ENCODE results near the gene SLC35E1. TPM values are rescaled to one million over a fixed set of nuclear protein-coding genes. Genes with fewer than 3 reads are reported as not detected.

Gene SLC35E1
- total and polyA plus RNA-seq, 2 donors from 2014 or later: 19.8 to 47.1 TPM

GRCh38 chr19:16579381-16579780 is 7.2 kb upstream of the SLC35E1 start:
- H3K4me1 ChIP-seq (ENCODE audit: control insufficient read depth in 2 of 3, insufficient read depth in 2 of 3, low read depth in 1 of 3, low read length in 3 of 3): peaks cover 0 to 31% (median 0%) of the 10 kb centered on the region in 3 donors
- intact Hi-C loops (cut with DNase I): no loop called here

GRCh38 chr19:16577531-16577985 is 5.3 kb upstream of the SLC35E1 start:
- no peak for FAIRE-seq
- intact Hi-C loops (cut with DNase I): no loop called here

More at GRCh38 chr19:16579381-16579780, 7.2 kb upstream of the SLC35E1 start:
- FAIRE-seq (no peak), DNase-seq (no peak)
- peaks cover 0 to 24% (median 7%) of the 10 kb centered on the region in 3 donors for H3K36me3 ChIP-seq (ENCODE audit: control insufficient read depth in 2 of 3, insufficient read depth in 3 of 3, low read length in 3 of 3)
- H3K27ac ChIP-seq (ENCODE audit: low read depth in 2 of 2, low read length in 2 of 2): no peak overlapping the region
- no peaks in the 10 kb centered on the region for H3K9me3 ChIP-seq (ENCODE audit: control insufficient read depth in 2 of 3, insufficient read depth in 1 of 3, low read length in 3 of 3)
- no peaks in the 10 kb centered on the region for H3K27me3 ChIP-seq (ENCODE audit: control insufficient read depth, insufficient read depth, low read length)
- no peak overlapping the region for H3K9ac ChIP-seq (ENCODE audit: low read length in 3 of 3)
- no peak for TF ChIP-seq CTCF (IDR thresholded peaks at IDR 0.05; ENCODE audit: borderline replicate concordance, extremely low read depth, insufficient read depth)
- no peak overlapping the region for H3K4me3 ChIP-seq (ENCODE audit: low read length in 3 of 3)

GRCh38 chr19:16576690-16577530 is 4.7 kb upstream of the SLC35E1 start:
- H3K27ac ChIP-seq (ENCODE audit: low read depth in 2 of 2, low read length in 2 of 2): no peak overlapping the region
- peaks cover 0 to 27% (median 0%) of the 10 kb centered on the region in 3 donors for H3K4me1 ChIP-seq (ENCODE audit: control insufficient read depth in 2 of 3, insufficient read depth in 2 of 3, low read depth in 1 of 3, low read length in 3 of 3)
- no peak overlapping the region for H3K4me3 ChIP-seq (ENCODE audit: low read length in 3 of 3)
- no peak for TF ChIP-seq CTCF (IDR thresholded peaks at IDR 0.05; ENCODE audit: borderline replicate concordance, extremely low read depth, insufficient read depth)
- DNase-seq (no peak), FAIRE-seq (no peak)
- H3K27me3 ChIP-seq (ENCODE audit: control insufficient read depth, insufficient read depth, low read length): no peaks in the 10 kb centered on the region
- H3K9me3 ChIP-seq (ENCODE audit: control insufficient read depth in 2 of 3, insufficient read depth in 1 of 3, low read length in 3 of 3): no peaks in the 10 kb centered on the region
- H3K9ac ChIP-seq (ENCODE audit: low read length in 3 of 3): no peak overlapping the region
- peaks cover 0 to 24% (median 7%) of the 10 kb centered on the region in 3 donors for H3K36me3 ChIP-seq (ENCODE audit: control insufficient read depth in 2 of 3, insufficient read depth in 3 of 3, low read length in 3 of 3)
- intact Hi-C loops (cut with DNase I): no loop called here

More at GRCh38 chr19:16577531-16577985, 5.3 kb upstream of the SLC35E1 start:
- DNase-seq: no peak
- peaks cover 0 to 24% (median 7%) of the 10 kb centered on the region in 3 donors for H3K36me3 ChIP-seq (ENCODE audit: control insufficient read depth in 2 of 3, insufficient read depth in 3 of 3, low read length in 3 of 3)
- no peak overlapping the region for H3K9ac ChIP-seq (ENCODE audit: low read length in 3 of 3)
- H3K4me3 ChIP-seq (ENCODE audit: low read length in 3 of 3): no peak overlapping the region
- H3K9me3 ChIP-seq (ENCODE audit: control insufficient read depth in 2 of 3, insufficient read depth in 1 of 3, low read length in 3 of 3): no peaks in the 10 kb centered on the region
- no peak for TF ChIP-seq CTCF (IDR thresholded peaks at IDR 0.05; ENCODE audit: borderline replicate concordance, extremely low read depth, insufficient read depth)
- no peak overlapping the region for H3K27ac ChIP-seq (ENCODE audit: low read depth in 2 of 2, low read length in 2 of 2)
- no peaks in the 10 kb centered on the region for H3K27me3 ChIP-seq (ENCODE audit: control insufficient read depth, insufficient read depth, low read length)
- peaks cover 0 to 32% (median 0%) of the 10 kb centered on the region in 3 donors for H3K4me1 ChIP-seq (ENCODE audit: control insufficient read depth in 2 of 3, insufficient read depth in 2 of 3, low read depth in 1 of 3, low read length in 3 of 3)

Data from kidney (tissue), 14 donors.